GM12874 (cell line): ENCODE data around the gene PNO1.

Experiments used
- TF ChIP-seq, protein P1 (sequence below): IDR thresholded peaks from 2 replicates; pipeline ENCODE4 v1.5.1; 2011; ENCODE audit warnings: low read depth, mild to moderate bottlenecking, control low read depth, low read length, moderate library complexity; ENCODE audit not compliant: insufficient read depth

Gene PNO1

DNA sequence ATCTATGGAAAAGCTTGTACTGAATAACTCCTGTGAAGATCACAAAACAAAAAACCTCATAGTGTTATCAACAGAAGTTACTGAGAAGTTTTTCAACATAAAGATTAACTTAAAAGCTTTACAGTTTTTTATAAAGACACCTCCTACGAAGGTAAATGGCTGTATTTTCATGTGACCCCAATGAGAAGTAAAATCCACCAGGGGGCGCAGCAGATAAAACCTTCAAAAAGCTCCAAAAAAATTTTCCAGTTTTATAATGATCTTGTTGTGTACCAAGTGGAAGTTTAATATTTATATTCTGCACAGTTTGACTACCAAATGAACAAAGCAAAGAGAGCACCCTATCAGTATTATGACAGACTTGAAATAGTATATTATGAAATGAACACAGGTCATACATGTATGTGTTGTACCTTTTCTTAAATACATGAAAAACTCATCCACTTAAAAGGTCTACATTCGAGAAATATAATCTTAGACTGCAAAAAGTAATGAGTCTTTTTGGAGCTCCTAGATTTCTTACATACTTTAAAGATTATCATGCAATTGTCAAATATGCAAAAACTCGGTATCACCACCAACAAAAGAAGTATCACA lies 38.5 kb downstream of the PNO1 start:
- TF ChIP-seq, protein P1, sequence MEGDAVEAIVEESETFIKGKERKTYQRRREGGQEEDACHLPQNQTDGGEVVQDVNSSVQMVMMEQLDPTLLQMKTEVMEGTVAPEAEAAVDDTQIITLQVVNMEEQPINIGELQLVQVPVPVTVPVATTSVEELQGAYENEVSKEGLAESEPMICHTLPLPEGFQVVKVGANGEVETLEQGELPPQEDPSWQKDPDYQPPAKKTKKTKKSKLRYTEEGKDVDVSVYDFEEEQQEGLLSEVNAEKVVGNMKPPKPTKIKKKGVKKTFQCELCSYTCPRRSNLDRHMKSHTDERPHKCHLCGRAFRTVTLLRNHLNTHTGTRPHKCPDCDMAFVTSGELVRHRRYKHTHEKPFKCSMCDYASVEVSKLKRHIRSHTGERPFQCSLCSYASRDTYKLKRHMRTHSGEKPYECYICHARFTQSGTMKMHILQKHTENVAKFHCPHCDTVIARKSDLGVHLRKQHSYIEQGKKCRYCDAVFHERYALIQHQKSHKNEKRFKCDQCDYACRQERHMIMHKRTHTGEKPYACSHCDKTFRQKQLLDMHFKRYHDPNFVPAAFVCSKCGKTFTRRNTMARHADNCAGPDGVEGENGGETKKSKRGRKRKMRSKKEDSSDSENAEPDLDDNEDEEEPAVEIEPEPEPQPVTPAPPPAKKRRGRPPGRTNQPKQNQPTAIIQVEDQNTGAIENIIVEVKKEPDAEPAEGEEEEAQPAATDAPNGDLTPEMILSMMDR = no peak

DNA sequence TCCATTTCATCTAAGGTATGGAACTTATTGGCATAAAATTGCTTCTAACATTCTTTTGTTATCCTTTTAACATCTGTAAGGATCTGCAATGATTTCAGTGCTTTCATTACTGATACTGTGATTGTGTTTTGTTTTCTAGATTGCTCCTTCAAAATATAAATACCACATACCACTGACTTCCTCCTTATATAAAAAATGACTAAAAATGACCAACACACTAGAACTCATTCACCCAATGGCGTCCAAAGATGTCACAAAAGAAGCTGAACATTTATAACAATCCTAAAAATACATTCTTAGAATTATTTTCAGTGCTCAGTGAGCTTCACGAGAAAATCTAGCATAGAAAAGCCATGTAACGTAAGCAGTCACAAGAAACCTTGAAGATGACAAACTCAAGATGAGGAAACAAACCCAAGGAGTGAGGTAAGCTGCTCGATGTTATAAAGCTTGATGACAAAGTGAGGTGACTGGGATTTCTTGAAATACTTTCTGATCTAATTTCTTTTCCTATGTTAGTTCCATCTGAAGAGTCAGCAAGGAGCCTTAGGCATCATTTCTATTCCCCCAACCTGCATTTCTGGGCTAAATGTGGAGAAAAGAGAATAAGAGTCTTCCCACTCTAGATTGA lies 42.6 kb downstream of the PNO1 start:
- TF ChIP-seq, protein P1 = no peak

- TF ChIP-seq, protein P1 = no peak
Observed at GRCh38 chr2:68203587-68203986, 45.9 kb downstream of the PNO1 start.

GRCh38 chr2:68206793-68207192 lies 49.1 kb downstream of the PNO1 start:
- TF ChIP-seq, protein P1 = no peak

- TF ChIP-seq, protein P1 = no peak
Observed at GRCh38 chr2:68214381-68214780, 56.7 kb downstream of the PNO1 start.

DNA sequence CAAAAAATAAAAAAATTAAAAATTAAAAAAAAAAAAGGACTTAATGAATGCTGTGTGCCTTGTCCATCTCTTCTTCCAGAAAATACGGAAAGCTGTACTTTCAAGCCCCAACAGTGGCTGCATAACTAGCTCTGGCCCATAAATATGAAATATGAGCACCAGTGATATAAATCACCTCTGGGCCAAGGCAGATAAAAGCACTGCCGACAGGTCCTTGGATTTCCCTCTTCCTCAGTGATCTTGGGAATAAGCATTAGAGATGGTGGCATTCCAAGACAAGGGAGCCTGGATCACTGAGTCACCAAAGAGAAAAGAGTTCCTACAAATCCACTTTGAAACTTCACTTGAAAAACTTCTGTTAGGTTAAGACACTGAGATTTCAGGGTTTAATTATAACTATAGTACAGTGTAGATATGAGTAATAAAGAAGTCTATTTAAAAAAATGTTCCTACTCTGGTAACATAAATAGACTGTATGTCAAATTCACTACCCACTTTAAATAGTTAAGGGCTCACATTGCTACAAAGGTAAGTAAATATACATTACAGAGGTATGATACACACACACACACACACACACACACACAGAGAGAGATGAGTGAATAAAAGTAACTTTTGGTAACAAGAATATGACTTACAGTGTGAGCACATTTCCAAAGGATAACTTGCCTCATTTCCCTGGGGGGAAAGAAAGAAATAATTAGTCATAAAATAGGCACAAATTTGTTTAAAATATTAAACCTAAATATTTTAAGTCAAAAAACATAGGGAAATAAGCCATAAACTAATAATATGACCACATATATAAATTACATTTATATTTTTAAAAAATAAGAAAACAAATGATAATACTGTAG lies 59.0 kb downstream of the PNO1 start:
- TF ChIP-seq, protein P1 = no peak

GRCh38 chr2:68217729-68218128 lies 60.0 kb downstream of the PNO1 start:
- TF ChIP-seq, protein P1 = no peak
